Testis (tissue), 3 donors: ENCODE data around the gene DNAH10. TPM values are rescaled to one million over a fixed set of nuclear protein-coding genes. Genes with fewer than 3 reads are reported as not detected.

ENCODE experiments used
- DNase-seq: peaks from one replicate; pipeline ENCODE4 v3.0.0-alpha.2; 2019
- H3K27ac ChIP-seq, 2 donors: fragments of 200-600 bp; sonication (generic); one replicate each; pipeline ENCODE4 v1.5.1; 2019
- H3K27me3 ChIP-seq: fragments of 200-600 bp; sonication (generic); one replicate; pipeline ENCODE4 v1.5.1; 2019
- H3K36me3 ChIP-seq: fragments of 200-600 bp; sonication (generic); one replicate; pipeline ENCODE4 v1.5.1; 2017; ENCODE audit warnings: low read depth; ENCODE audit errors: missing control alignments
- H3K4me1 ChIP-seq: fragments of 200-600 bp; sonication (generic); one replicate; pipeline ENCODE4 v1.5.1; 2019
- H3K4me3 ChIP-seq, 2 donors: fragments of 200-600 bp; sonication (generic); one replicate each; pipeline ENCODE4 v1.5.1; 2017 to 2019
- H3K9me3 ChIP-seq: fragments of 200-600 bp; sonication (generic); one replicate; pipeline ENCODE4 v1.5.1; 2017
- POLR2A ChIP-seq: fragments of 450-650 bp; IDR thresholded peaks from one replicate; pipeline ENCODE4 v1.6.1; 2017; ENCODE audit warnings: antibody characterized with exemption, mild to moderate bottlenecking, moderate library complexity
- WGBS, 2 donors: methylation state at CpG; one replicate each; pipeline ENCODE4 v1.1.5; 2018; 5-methylcytosine and 5-hydroxymethylcytosine counted together
- intact Hi-C: fragments of 100-400 bp; cut with DNase I; formaldehyde crosslinking; loops from one replicate; pipeline ENCODE4 v1.15.1; 2023; ENCODE audit warnings: low total_unique reads
- polyA plus RNA-seq: library from polyadenylated mRNA; stranded (reverse); fragments of 350-450 nt; fragmentation: Illumina TruSeq; extraction: RNeasy Lipid Tissue Mini Kit (QIAGEN cat#74804); gene quantifications from one replicate; pipeline ENCODE4 v1.2.3, GENCODE V29; 2014; ENCODE audit warnings: low read depth, low replicate concordance; ENCODE audit not compliant: insufficient read depth
- total RNA-seq, 2 donors: library from RNA; depleted of rRNA; stranded (reverse); fragments of >200 nt; gene quantifications; one replicate each; pipeline ENCODE4 v1.2.3, GENCODE V29; 2016
- TF ChIP-seq, protein P1 (sequence below), 3 experiments: fragments of 450-650 bp in 2 of 3; fragments of 200-600 bp in 1 of 3; sonication (generic) in 1 of 3; IDR thresholded peaks; one replicate each; pipeline ENCODE4 v1.5.1; 2016 to 2019; ENCODE audit warnings: antibody characterized with exemption in 3 of 3, mild to moderate bottlenecking in 2 of 3, moderate library complexity in 1 of 3

The DNAH10 gene
- total and polyA plus RNA-seq, 3 donors from 2014 or later, result 15.4 to 29.3 (median 24.3) TPM

DNA sequence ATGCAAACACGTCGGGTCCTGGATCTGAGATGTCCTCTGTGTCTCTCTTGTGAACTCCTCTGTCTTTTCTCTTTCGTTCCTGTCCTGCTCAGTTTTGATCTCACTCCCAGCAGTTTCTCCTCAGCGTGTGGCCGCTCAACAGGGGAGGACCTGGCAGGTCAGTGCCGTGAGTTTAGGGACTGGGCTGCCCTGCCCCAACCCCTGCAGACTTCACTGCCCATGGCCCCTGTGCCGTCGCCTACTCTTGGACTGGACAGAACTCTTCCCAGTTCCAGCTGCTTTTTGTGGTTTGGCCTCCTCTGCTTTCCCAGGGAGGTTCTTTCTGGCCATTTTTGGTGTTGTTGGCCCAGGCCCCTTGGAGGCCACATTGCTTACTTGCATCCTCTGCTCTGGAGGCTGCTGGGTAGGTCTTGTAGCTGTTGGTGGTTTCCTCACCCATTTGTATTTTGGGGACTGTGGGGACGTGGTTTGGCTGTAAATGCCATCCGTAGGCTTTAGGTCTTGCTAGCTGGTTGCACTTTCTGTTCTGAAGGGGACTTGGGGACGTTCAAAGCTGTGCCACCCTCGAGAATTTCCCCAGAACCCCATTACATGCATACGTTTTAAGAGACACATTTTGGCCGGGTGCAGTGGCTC lies 20.0 kb upstream of the DNAH10 start:
- Histone ChIP-seq H3K27me3 (no peaks in the 10 kb centered on the region), H3K36me3 (no peaks in the 10 kb centered on the region), H3K4me3 (no peak overlapping the region), H3K9me3 (no peaks in the 10 kb centered on the region), H3K4me1 (no peaks in the 10 kb centered on the region), H3K27ac (no peak overlapping the region)
- TF ChIP-seq, protein P1, sequence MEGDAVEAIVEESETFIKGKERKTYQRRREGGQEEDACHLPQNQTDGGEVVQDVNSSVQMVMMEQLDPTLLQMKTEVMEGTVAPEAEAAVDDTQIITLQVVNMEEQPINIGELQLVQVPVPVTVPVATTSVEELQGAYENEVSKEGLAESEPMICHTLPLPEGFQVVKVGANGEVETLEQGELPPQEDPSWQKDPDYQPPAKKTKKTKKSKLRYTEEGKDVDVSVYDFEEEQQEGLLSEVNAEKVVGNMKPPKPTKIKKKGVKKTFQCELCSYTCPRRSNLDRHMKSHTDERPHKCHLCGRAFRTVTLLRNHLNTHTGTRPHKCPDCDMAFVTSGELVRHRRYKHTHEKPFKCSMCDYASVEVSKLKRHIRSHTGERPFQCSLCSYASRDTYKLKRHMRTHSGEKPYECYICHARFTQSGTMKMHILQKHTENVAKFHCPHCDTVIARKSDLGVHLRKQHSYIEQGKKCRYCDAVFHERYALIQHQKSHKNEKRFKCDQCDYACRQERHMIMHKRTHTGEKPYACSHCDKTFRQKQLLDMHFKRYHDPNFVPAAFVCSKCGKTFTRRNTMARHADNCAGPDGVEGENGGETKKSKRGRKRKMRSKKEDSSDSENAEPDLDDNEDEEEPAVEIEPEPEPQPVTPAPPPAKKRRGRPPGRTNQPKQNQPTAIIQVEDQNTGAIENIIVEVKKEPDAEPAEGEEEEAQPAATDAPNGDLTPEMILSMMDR (IDR thresholded peaks at IDR 0.05), result no peak
- no peak for TF ChIP-seq POLR2A
- DNase-seq, result no peak
- 87 to 92% methylated on average over 14 of the region's 14 CpGs for WGBS, 2 donors
- intact Hi-C loops, result no loop called here

- no peaks in the 10 kb centered on the region for H3K9me3 ChIP-seq
- no peak for DNase-seq
- WGBS, 2 donors, result 82 to 87% methylated on average over 10 of the region's 10 CpGs
- no peaks in the 10 kb centered on the region for H3K4me1 ChIP-seq
- no peak for TF ChIP-seq POLR2A
- TF ChIP-seq, protein P1 (IDR thresholded peaks at IDR 0.05), result no peak
- no peak overlapping the region for H3K4me3 ChIP-seq
- intact Hi-C loops, result no loop called here
- no peaks in the 10 kb centered on the region for H3K27me3 ChIP-seq
- H3K27ac ChIP-seq, result no peak overlapping the region
- no peaks in the 10 kb centered on the region for H3K36me3 ChIP-seq
These were observed 19.1 kb upstream of the DNAH10 start for GRCh38 chr12:123743002-123743401.

DNA sequence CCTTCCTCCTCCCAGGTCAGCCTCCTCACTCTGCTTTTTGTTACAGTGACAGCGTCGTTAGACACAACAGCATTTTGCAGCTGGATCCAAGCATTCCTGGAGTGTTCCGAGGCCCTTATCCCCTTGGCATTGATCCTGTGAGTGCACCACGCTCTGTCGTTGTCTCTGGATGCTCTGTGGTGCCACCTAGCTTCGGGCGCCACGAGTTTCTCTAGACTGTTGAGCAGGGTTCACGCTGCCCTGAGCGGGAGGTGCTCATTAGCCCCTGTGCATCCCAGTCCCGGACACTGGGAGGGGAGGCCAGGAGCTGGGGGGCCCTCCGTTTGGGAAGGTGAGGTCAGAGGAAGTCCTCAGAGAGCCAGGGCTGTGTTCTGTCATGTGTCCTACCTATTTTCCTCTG lies 17.3 kb upstream of the DNAH10 start:
- peak; percentile 77 for DNase-seq
- TF ChIP-seq POLR2A, result no peak
- TF ChIP-seq, protein P1 (IDR thresholded peaks at IDR 0.05), result peak in 1 of 3 experiments; percentile 15
- no peak overlapping the region for H3K27ac ChIP-seq
- no peaks in the 10 kb centered on the region for H3K4me1 ChIP-seq
- no peaks in the 10 kb centered on the region for H3K9me3 ChIP-seq
- WGBS, 2 donors, result 54 to 77% methylated on average over 11 to 12 of the region's 12 CpGs
- H3K36me3 ChIP-seq, result no peaks in the 10 kb centered on the region
- intact Hi-C loops, result no loop called here
- H3K27me3 ChIP-seq, result no peaks in the 10 kb centered on the region
- H3K4me3 ChIP-seq, result no peak overlapping the region

DNA sequence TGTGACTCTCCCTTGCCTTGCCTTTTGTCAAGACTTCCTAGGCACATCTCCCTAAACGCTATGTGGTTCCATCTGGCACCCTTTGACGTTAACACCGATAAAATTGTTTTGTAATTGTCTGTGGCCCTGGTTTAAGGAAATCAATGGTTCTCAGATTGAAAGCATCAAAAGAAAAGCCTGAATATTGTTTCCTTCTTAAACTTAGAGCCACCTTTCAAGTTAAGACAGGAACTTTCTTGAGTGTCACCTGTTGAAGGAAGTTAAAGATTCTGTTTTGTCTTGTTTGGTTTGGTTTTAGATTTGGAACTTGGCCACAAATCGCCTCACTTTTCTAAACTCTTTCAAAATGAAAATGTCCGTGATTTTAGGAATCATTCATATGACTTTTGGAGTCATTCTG lies 14.8 kb upstream of the DNAH10 start:
- intact Hi-C loops, result no loop called here
- Histone ChIP-seq H3K27ac (no peak overlapping the region), H3K27me3 (no peaks in the 10 kb centered on the region), H3K4me3 (no peak overlapping the region), H3K4me1 (no peaks in the 10 kb centered on the region), H3K36me3 (no peaks in the 10 kb centered on the region), H3K9me3 (no peaks in the 10 kb centered on the region)
- WGBS, 2 donors, result 85 to 87% methylated on average over 5 of the region's 5 CpGs
- TF ChIP-seq, protein P1 (IDR thresholded peaks at IDR 0.05), result no peak
- TF ChIP-seq POLR2A, result no peak
- no peak for DNase-seq

GRCh38 chr12:123748161-123748560 lies 13.9 kb upstream of the DNAH10 start:
- H3K36me3 ChIP-seq, result no peaks in the 10 kb centered on the region
- H3K27me3 ChIP-seq, result no peaks in the 10 kb centered on the region
- TF ChIP-seq POLR2A, result no peak
- TF ChIP-seq, protein P1 (IDR thresholded peaks at IDR 0.05), result no peak
- H3K4me3 ChIP-seq, result no peak overlapping the region
- no peaks in the 10 kb centered on the region for H3K4me1 ChIP-seq
- DNase-seq, result no peak
- 93 to 94% methylated on average over 6 of the region's 6 CpGs for WGBS, 2 donors
- intact Hi-C loops, result no loop called here
- no peak overlapping the region for H3K27ac ChIP-seq
- no peaks in the 10 kb centered on the region for H3K9me3 ChIP-seq
